DMS 273 (cell line): ENCODE measurements around the gene RHBDL1.

Experiments used
- DNase-seq: peaks from one replicate; lab custom pipeline; 2025; ENCODE audit not compliant: unreplicated experiment; lab: John Stamatoyannopoulos, UW

The RHBDL1 gene

GRCh38 chr16:674968-675883, at the start of gene RHBDL1:
Gene RHBDL1, plus strand, starts transcription at chr16:675671. Its CDS starts 120 bp downstream, at chr16:675791.
- DNase-seq = peak; percentile 71

DNA sequence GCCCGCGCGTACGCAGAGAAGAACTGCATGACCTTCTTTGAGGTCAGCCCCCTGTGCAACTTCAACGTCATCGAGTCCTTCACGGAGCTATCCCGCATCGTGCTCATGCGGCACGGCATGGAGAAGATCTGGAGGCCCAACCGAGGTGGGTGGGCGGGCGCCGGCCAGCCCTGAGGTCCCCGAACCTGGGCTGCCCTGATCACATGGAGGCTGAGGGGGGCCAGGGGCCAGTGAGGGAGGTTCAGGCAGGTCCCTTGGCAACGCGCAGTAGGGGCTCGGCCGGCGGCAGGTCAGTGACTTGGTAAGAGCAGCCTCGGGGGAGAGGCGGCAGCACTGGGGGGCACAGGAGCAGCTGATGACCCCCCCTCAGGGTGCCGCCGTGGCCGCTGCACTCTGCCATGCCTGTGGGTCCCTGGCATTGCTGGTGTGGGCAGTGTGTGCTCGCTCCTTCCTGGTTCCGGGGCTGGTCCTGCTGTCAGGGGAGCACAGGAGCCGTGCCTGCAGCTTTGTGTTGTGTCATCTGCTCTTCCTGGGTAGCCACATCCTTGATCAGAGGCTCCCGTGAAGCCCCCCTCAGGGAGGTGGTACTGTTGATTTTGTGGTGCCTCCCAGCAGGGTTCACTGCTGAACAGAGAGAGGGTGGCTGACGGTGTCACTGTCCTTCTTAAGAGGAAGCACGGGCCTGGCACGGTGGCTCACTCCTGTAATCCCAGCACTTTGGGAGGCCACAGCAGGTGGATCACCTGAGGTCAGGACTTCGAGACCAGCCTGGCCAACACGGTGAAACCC, 49.3 kb upstream of the RHBDL1 start:
- DNase-seq = no peak

DNA sequence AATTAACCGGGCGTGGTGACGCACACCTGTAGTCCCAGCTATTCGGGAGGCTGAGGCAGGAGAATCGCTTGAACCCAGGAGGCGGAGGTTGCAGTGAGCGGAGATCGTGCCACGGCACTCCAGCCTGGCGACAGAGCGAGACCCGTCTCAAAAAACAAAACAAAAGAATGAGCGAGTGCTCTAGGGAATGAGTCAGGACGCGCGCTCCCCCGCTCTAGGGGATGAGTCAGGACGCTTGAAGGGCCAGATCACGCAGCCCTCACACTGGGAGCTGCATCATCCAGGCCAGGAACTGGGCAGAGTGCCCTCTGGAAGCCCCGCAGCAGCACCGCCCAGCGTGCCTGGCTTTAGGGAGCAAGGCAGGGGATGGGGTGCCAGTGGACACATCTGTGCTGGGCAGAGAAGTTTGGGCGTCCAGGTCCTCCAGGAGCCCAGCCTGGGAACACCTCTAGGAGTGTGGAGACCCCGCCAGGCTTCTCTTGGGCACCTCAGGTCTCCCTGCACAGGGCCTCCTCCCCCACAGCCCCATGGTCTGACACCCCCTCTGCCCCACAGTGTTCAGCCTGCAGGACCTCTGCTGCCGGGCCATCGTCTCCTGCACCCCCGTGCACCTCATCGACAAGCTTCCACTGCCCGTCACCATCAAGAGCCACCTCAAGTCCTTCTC, 48.6 kb upstream of the RHBDL1 start:
- DNase-seq = peak; percentile 48

DNA sequence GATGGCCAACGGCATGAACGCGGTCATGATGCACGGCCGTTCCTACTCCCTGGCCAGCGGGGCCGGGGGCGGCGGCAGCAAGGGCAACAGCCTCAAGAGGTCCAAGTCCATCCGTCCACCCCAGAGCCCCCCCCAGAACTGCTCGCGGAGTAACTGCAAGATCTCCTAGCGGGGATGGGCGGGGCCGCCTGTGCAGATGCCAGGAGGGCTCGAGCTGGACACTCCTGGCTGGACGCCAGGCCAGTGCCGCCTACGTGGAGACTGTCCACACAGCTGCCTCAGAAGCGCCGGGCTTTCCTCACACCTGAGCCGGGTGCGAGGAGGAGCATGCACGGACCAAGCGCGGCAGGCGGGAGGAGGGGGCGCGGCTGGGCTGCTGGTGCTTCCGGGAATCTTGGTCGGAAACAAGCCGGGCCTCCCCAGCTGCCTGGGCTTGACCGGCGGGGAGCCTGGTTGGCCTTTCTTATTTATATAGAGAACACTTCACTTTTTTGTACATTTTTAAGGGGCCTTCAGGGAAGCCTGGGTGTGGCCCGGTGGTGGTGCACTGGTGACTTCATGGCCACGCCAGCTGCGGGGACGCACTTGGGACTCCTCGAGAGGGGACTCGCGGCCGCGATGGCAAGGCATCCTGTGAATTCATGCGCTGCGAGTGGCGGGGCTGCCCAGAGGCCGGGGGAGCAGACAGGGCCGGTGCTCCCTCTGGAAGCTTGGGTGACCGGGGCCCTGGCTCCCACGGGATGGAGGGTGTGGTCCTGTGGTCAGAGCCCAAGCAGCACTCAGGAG, 47.8 kb upstream of the RHBDL1 start:
- no peak for DNase-seq

DNA sequence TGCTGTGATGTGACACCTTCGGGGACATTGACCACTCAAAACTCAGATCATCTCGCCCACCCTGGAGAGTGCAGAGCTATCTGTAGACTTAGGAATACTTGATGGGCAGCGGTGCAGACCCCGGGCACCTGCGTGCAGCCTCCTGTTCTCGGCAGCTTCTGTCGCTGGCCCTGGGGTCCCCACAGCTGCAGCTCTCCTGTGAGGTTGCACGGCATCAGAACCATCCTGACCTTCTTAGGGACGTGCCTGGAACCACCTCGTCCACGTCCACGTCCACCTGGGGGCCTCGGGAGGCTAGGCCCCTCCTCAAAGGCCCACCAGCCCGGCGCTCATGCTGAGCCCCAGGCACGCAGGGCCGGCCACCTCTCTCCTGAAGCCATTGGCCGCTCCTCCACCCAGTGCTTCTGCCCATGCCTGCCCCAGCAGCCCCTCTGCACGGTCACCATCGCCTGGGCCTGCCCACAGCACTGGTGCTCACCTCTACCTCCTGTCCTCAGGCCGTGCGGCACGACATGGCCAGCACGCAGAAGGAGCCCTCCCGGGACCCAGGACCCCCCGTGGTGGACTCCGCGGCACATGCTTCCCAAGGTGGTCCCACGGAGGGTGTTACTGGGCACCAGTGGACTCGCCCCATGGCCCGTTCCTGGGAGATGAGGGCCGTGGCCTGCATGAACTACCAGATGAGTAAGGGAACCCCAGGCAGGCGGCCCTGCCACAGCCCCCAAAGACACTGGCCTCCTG, 47.0 kb upstream of the RHBDL1 start:
- no peak for DNase-seq

DNA sequence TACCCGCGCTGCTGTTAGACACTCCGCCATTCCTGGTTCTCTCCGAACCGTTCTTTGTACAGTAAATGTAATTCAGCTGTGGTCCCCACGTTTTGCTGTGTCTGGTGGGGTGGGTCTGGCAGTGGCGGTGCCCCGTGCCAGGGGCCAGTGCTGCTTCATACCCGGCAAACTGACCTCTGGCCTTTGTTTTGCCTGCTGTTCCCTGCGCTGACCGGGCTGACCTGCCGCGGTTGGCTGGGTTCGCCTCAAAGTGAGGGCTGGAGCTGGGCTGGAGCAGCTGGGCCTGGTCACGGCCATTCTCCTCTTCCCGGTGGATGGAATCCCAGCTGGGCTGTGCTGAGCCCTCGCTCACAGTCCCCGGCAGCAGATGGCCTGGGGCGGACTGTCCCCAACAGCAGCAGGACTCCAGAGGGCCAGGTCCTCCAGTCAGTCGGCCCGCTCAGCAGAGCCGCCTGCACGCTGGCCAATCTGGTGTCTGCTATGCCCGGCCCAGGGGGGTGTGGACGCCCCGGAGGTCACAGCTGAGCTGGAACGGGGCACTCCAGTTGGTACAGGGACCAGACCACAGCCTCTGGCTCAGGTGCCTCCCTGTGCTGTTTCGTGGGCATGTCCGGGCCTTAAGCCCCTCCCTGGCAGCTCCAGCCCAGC, 46.2 kb upstream of the RHBDL1 start:
- DNase-seq = peak; percentile 82

DNA sequence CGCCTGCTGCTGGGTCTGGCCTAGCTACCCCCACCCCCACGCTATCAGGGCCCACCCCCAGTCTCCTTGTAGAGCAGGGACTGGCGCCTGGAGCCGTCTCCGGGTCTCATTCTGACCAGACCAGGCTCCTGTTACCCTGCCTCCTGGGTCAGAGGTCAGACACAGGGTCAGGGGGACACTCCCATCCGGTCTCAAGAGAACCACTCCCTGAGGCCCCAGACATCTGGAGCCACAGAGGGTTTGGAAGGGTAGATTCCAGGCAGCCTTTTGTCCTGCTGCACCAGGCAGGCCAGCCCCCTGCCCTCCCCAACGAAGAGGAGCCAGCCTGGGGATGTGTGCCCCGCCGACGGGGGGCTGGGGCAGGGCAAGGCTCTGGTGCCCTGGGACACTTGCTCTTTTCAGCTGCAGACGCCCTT, 45.6 kb upstream of the RHBDL1 start:
- DNase-seq = peak; percentile 78

DNA sequence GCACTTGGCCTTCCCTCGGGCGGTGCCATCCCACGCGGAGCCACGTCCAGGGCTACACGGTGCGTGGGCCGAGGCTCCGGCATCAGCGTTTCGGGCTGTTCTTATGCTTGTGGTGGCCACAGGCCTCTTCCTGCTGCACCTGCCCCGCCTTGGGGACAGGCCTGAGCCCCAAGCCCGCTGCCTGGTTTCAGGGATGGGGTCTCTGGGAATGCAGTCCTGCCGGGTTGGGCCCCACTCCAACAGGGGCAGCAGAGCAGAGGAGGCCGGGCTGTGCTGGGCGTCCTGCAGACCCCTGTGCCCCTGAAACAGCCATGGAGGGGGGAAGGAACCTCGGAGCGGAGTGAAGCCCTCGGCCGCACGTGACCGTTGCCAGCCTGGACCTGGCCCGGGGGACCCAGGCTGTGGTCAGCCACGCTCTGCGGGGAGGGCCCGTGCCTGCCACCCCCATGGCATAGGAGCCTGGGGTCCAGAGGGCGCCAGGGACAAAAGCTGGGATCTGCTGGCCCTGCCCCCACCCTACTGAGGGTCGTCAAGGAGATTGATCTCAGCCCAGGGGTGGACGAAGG, 45.1 kb upstream of the RHBDL1 start:
- no peak for DNase-seq

- no peak for DNase-seq
Measured at GRCh38 chr16:630815-631405, 44.6 kb upstream of the RHBDL1 start, which contains the start of gene WFIKKN1. Gene WFIKKN1, plus strand, starts transcription at chr16:630985. Its CDS starts 269 bp downstream, at chr16:631254.

DNA sequence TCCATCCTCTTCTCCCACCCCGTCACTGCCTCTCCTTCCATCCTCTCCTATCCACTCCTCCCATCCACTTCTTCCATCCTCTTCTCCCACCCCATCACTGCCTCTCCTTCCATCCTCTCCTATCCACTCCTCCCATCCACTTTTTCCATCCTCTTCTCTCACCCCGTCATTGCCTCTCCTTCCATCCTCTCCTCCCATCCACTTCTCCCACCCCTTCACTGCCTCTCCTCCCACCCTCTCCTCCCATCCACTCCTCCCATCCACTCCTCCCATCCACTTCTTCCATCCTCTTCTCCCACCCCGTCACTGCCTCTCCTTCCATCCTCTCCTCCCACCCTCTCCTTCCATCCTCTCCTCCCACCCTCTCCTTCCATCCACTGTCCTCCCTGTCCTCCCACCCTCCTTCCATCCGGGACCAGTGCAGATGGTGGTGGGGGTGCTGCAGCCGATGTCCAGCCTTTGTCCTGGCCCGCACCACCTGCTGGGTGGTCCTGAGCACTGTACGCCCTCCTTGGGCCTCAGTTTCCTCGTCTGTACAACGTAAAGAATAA, 43.6 kb upstream of the RHBDL1 start:
- DNase-seq = no peak

DNA sequence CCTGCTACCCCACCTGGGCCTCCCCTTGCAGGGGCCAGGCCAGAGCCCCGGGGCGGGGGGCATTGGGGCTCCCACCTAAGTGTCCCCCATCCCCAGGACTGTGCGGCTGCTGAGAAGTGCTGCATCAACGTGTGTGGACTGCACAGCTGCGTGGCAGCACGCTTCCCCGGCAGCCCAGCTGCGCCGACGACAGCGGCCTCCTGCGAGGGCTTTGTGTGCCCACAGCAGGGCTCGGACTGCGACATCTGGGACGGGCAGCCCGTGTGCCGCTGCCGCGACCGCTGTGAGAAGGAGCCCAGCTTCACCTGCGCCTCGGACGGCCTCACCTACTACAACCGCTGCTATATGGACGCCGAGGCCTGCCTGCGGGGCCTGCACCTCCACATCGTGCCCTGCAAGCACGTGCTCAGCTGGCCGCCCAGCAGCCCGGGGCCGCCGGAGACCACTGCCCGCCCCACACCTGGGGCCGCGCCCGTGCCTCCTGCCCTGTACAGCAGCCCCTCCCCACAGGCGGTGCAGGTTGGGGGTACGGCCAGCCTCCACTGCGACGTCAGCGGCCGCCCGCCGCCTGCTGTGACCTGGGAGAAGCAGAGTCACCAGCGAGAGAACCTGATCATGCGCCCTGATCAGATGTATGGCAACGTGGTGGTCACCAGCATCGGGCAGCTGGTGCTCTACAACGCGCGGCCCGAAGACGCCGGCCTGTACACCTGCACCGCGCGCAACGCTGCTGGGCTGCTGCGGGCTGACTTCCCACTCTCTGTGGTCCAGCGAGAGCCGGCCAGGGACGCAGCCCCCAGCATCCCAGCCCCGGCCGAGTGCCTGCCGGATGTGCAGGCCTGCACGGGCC, 42.8 kb upstream of the RHBDL1 start:
- DNase-seq = no peak

GRCh38 chr16:633336-634050, 42.0 kb upstream of the RHBDL1 start:
- DNase-seq = no peak

DNA sequence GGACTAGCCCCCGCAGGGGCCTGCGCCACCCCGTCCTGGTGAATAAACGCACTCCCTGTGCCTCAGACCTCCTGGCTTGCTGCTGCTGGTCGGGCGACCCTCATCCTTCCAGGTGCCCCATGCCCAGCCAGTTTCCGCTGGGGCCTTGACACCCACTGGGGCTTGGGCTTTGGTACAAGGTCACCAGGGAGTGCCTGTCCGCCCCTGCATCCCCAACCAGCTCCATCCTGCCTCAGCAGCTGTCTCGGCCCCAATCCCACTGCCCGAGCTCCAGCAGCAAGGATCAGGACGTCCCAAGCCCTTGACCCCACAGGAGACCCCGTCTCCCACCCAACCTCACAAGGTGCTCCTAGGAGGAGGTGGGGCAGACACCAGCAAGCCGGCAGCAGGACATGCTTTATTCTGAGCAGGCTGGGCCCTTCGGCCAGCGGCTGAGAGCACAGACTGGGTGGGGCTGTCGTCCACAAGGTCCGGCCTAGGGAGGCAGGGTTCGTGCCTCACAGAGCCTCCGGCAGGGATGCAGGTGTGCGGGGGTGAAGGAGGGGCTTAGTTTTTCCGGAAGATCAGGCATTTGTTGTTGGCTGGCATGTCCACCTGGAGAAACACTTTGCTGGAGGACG, 41.3 kb upstream of the RHBDL1 start:
- DNase-seq = no peak

- DNase-seq = no peak
Measured at GRCh38 chr16:634996-635395, 40.5 kb upstream of the RHBDL1 start.

GRCh38 chr16:635573-636205, 39.8 kb upstream of the RHBDL1 start:
- no peak for DNase-seq
